NCI-H1417 (cell line): ENCODE data around the gene BMPER.

ENCODE experiments used
- DNase-seq, 3 experiments: peaks; one replicate each; lab custom pipeline; 2025; lab: John Stamatoyannopoulos, UW

The BMPER gene

GRCh38 chr7:33888166-33888565, 17.2 kb upstream of the BMPER start:
- DNase-seq, result peak in 2 of 3 experiments; percentile 14 to 29

GRCh38 chr7:33892945-33893344, 12.4 kb upstream of the BMPER start:
- no peak for DNase-seq

- DNase-seq, result no peak
These were observed 12.0 kb upstream of the BMPER start for GRCh38 chr7:33893377-33893776.

GRCh38 chr7:33895025-33895804, 10.1 kb upstream of the BMPER start:
- DNase-seq, result peak; percentile 64 to 86 (median 72)

DNA sequence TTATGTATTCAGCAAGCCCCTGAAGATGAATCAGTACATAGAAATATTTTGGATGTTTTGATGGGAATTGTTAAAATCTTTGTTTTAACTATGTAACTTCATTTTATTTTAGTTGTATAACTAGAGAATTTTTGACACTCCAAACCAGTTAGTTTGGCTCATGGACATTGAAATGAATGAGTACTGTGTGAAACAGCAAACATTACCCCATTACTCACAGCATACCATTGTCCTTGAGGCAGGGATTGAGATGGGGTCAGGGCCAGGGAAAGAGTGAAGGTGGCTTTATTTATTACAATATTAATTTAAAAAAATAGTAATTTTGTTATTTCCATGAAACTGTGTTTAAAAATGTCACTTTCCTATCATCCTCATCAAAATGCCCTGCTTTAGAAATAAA, 4.8 kb upstream of the BMPER start:
- no peak for DNase-seq

DNA sequence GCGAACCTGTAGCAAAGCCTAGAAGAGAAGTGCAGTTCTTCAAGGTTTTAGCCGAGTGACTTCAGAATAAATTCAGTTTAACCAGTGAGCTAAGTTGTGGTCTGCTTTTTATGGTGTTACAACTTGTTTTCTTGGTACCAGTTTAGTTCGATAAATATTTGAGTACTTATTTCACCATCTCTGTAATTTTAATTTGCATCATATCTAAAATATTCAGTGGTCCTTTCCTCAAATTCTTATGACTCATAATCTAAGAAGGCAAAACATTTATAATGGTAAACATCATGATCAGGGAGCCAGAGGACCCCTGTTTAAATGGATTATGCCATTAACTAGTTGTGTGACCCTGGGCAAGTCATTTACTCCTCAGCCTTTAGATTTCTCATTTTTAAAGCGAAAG, 4.1 kb upstream of the BMPER start:
- DNase-seq, result no peak

GRCh38 chr7:33901847-33902246, 3.5 kb upstream of the BMPER start:
- DNase-seq, result no peak

DNA sequence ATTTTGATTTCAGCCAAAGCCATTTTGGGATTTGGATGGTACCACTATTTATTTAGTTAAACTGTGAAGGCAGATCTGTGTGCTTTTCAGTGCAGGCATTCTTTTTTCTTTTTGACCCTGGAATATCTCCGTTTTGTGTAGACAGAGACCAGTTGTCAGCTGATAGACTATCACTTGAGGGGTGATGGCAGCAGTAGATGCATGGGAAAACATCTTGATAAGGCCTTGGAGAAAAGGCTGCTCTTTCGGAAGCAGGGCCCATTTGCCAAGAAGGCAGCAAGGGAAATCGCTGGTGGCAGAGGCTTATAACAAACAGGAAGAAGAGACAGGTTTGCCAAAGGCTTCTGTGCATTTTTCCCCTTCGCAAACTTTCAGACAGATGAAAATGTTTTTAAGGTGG, 2.6 kb upstream of the BMPER start:
- DNase-seq, result no peak

DNA sequence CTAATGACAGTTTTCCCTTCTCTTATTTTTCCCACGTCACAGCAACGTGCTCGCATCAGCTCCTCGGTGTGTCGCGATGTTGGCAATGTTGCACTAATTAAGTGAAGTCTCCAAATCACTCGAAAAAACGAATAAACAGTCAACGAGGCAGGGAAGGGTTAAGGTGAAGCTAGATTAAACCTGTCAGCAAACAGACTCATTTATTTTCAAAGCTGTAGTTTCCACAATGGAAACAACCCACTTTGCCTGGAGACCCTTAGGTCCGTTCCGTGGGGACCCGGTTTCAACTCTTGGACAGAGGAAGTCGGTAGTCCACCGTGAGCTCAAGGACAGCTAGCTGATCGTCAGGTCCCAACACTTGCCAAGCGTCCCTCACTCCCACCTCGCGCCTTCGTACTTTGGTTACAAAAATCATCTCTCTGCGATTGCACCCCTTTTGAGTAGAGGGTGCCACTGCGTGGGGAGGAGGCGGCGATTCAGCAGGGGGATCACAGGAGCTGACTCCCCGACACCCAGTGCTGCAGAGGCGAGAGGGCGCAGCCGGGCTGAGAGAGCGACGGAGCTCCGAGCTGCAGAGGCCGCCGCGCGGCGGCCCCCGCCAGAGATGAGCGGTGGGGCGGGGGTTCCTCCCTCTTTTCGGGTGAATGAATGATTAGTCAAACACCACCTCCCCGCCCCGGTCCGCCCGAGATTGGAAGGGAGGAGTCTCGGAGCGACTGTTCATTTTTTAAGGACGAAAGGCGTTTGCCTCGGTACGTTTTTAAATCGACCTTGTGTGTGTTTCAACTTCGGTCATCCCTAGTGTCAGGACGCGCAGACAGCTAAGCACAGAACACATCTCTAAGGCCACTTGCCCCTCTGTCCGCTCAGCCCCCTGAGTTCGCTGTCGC, 1.3 kb upstream of the BMPER start:
- DNase-seq, result peak in 2 of 3 experiments; percentile 74 to 76

DNA sequence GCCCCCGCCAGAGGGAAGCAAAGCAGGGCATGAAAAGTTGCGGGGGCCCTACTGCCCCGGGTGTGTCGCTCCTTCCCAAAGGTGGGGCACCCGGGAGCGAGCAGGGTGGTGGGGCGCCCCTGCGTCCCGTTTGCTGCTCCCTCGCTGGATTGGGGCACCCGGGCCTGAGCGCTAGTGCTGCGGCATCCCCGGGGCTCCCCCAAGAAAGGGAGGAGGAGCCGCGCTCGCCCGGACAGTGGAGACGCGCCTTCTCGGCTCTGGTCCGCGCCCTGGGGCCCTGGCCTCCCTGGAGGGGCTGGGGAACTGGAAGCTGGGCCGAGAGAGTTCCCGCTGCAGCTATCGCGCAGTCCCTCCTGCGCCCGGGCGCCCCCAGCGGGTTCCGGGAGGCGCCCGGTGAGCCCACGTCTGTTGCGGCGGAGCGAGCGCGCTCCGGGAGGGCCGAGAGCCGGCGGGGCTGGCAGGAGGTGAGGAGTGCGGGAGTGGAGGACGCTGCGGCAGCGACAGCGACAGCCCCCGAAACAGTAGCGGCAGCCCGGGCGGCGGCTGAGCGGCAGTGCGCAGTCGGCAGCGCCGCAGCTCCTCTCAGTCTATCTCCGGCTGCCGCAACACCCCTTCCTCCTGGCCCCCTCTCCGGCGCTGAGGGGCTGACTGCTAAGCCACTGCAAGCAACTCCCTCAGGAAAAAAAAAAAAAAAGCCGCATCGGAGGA, 504 bp upstream of the BMPER start:
- peak; percentile 17 to 81 (median 79) for DNase-seq

GRCh38 chr7:33906697-33907096, 1.4 kb downstream of the BMPER start:
- DNase-seq, result peak in 1 of 3 experiments; percentile 34

- DNase-seq, result no peak
These were observed 2.3 kb downstream of the BMPER start for GRCh38 chr7:33907625-33908024.

DNA sequence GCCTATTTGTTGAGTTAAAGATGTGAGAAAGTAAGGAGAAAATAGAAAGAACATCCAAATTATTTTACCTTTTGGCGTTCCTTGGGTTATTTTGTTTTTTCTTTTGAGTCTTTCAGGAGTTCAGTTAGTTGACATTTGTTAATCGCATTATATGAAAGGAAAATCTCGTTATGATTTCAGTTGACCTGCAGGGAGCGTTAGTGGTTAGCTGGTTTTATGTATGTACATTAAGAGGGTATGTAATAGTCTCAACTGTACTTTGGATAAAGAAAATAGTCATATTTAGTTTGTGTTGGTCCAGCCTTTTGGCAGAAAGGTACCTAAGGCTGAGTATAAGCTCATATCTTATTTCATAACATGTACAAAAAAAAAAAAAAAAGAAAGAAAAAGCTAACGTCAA, 4.0 kb downstream of the BMPER start:
- no peak for DNase-seq

DNA sequence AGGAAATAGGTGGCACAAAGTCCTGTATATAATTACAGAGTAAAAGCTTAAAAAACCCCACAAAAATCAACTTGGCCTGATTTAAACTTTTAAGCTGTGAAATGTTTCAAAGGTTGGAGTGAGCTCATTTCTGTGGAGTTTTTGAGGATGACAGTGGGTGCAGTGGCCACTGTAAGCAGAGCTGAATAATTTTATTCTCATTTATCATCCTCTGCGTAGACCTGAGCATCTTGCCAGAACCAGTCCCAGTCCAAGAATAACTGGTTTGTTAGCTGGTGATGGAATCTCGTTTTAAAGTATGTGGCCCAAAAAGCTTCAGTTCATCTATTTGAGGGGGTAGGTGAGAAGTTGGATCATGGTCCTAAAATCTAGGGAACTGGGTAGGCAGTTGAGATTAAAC, 4.4 kb downstream of the BMPER start:
- DNase-seq, result no peak

GRCh38 chr7:33910756-33911155, 5.4 kb downstream of the BMPER start:
- DNase-seq, result no peak

- DNase-seq, result no peak
These were observed 11.2 kb downstream of the BMPER start for GRCh38 chr7:33916357-33917081.

DNA sequence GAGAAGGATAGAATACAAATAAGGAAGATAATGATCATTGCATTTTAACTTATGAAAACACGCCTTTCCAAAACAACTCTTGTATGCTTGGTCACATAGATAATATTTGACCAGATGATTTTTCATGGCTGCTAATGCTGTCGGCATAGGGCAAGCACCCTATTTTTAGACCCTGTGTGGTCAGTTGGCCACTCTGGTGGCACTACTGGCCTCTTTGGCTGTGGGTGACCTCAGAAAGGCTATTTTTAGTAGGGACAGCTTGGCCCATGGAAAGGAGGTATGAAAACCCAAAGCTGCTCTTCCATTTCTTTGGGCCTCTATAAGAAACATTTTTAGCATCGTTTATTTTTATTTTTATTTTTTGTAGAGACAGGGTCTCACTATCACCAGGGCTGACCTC, 12.3 kb downstream of the BMPER start:
- no peak for DNase-seq

DNA sequence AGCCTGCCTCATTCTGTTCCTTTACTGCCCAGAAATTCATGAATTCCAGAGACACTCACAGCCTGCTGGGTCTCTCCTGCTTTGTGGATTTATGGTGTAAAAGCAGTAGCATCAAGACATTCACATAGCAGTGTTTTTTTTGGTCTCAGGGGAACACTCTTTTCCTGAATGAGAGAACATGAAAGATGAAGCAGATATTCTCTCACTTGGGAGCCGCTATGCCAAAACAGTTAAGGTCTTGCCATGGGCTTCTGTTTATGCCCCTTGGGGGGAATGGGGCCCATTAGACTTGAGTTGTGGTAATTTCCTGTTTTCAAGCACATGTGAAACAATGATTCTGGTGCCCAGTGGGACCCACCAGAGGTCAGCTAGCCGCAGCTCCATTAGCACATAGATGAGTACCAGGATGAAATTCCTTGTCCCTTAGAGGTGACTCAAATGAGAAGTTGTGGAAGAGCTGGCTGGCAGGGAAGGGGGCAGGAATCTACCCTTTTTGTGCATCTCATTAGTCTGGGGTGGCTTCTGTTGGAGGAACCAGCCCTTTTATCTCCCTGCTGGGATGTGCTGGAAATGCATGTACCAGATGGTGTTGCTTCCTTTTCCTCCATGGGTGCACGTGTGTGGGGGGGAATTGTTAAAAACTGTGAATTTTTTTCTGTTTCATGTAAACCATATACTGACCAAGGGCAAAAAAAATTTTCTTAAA, 13.3 kb downstream of the BMPER start:
- no peak for DNase-seq

DNA sequence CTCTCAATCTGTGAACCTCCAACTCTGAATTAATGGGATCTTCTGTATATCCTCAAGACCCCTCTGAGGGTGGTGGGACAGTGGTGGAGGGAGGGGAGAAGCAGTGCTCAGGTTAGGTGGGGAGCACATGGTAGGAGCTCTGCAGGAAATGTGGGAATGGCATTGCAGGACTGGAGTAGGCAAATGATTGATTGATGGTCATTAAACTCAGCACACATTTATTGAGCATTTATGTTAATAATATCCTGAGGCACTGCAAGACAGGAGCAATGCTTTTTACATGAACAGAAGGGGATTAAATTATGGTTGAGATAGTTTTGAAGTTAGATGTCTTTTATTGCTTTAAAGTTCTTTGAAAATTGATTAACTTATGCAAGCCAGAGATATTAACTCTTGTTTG, 14.1 kb downstream of the BMPER start:
- peak in 1 of 3 experiments; percentile 20 for DNase-seq

GRCh38 chr7:33921216-33921938, 16.0 kb downstream of the BMPER start:
- peak in 1 of 3 experiments; percentile 20 for DNase-seq
